Prostate gland (tissue), 2 donors: Measurements from ENCODE around the gene APPBP2.

ENCODE experiments used
- POLR2A ChIP-seq: fragments of 450-650 bp; IDR thresholded peaks from one replicate; pipeline ENCODE4 v1.6.1; 2016; ENCODE audit warnings: antibody characterized with exemption, mild to moderate bottlenecking
- POLR2AphosphoS5 ChIP-seq: sonication (generic); formaldehyde crosslinking; IDR thresholded peaks from one replicate; pipeline ENCODE4 v1.6.1; 2017; ENCODE audit warnings: antibody characterized with exemption
- TF ChIP-seq, protein P1 (sequence below), 4 experiments: fragments of 200-600 bp in 2 of 4; fragments of 450-650 bp in 2 of 4; sonication (generic) in 2 of 4; IDR thresholded peaks; 1 replicate in 3 of 4; 2 replicates in 1 of 4; pipeline ENCODE4 v1.5.1; 2016 to 2019; ENCODE audit warnings: antibody characterized with exemption in 4 of 4, mild to moderate bottlenecking in 2 of 4, moderate library complexity in 2 of 4

- TF ChIP-seq POLR2A = no peak
- TF ChIP-seq, protein P1, sequence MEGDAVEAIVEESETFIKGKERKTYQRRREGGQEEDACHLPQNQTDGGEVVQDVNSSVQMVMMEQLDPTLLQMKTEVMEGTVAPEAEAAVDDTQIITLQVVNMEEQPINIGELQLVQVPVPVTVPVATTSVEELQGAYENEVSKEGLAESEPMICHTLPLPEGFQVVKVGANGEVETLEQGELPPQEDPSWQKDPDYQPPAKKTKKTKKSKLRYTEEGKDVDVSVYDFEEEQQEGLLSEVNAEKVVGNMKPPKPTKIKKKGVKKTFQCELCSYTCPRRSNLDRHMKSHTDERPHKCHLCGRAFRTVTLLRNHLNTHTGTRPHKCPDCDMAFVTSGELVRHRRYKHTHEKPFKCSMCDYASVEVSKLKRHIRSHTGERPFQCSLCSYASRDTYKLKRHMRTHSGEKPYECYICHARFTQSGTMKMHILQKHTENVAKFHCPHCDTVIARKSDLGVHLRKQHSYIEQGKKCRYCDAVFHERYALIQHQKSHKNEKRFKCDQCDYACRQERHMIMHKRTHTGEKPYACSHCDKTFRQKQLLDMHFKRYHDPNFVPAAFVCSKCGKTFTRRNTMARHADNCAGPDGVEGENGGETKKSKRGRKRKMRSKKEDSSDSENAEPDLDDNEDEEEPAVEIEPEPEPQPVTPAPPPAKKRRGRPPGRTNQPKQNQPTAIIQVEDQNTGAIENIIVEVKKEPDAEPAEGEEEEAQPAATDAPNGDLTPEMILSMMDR (IDR thresholded peaks at IDR 0.05) = no peak
- TF ChIP-seq POLR2AphosphoS5 = no peak
Observed at GRCh38 chr17:60426596-60426995, 99.4 kb downstream of the APPBP2 start.
